Cardiac muscle cell (in vitro differentiated cells and primary cell): ENCODE measurements around the gene RCBTB2. TPM values are rescaled to one million over a fixed set of nuclear protein-coding genes. Genes with fewer than 3 reads are reported as not detected.

Experiments
- DNase-seq, 2 donors: peaks; one replicate each; pipeline versions ENCODE4 v3.0.0 to v3.0.0-alpha.2; 2010 to 2017; ENCODE audit warnings: low read depth in 1 of 2, low spot score in 1 of 2
- H3K27ac ChIP-seq: fragments of 200-600 bp; sonication (generic); 2 replicates; pipeline ENCODE4 v1.5.1; 2016
- H3K27me3 ChIP-seq: fragments of 200-600 bp; sonication (generic); 2 replicates; pipeline ENCODE4 v1.6.0; 2016; ENCODE audit warnings: control low read depth
- H3K36me3 ChIP-seq: fragments of 200-600 bp; sonication (generic); 2 replicates; pipeline ENCODE4 v1.5.1; 2016; ENCODE audit warnings: control low read depth
- H3K4me1 ChIP-seq: fragments of 200-600 bp; sonication (generic); 2 replicates; pipeline ENCODE4 v1.8.1; 2017; ENCODE audit warnings: low read depth, mild to moderate bottlenecking, mixed run types
- H3K4me3 ChIP-seq: fragments of 200-600 bp; sonication (generic); 2 replicates; pipeline ENCODE4 v1.5.1; 2016; ENCODE audit warnings: mild to moderate bottlenecking
- H3K9me3 ChIP-seq: fragments of 200-600 bp; sonication (generic); 2 replicates; pipeline ENCODE4 v1.5.1; 2017; ENCODE audit warnings: low read depth, mild to moderate bottlenecking, control low read depth
- polyA plus RNA-seq: library from polyadenylated mRNA; unstranded; fragments of >200 nt; fragmentation: Nextera tagmentation; extraction: Ambion mirVana; gene quantifications from 2 replicates; pipeline ENCODE4 v1.2.1, GENCODE V29; 2016
- total RNA-seq: library from RNA; depleted of rRNA; stranded (reverse); fragments of >200 nt; gene quantifications from 2 replicates; pipeline ENCODE4 v1.2.3, GENCODE V29; 2016
- TF ChIP-seq, protein P1 (sequence below): IDR thresholded peaks from 2 replicates; pipeline ENCODE4 v1.5.1; 2012; ENCODE audit warnings: low read depth, mild to moderate bottlenecking, low read length

Gene RCBTB2
- total and polyA plus RNA-seq, 2 experiments from 2014 or later: 10.0 to 15.4 TPM

DNA sequence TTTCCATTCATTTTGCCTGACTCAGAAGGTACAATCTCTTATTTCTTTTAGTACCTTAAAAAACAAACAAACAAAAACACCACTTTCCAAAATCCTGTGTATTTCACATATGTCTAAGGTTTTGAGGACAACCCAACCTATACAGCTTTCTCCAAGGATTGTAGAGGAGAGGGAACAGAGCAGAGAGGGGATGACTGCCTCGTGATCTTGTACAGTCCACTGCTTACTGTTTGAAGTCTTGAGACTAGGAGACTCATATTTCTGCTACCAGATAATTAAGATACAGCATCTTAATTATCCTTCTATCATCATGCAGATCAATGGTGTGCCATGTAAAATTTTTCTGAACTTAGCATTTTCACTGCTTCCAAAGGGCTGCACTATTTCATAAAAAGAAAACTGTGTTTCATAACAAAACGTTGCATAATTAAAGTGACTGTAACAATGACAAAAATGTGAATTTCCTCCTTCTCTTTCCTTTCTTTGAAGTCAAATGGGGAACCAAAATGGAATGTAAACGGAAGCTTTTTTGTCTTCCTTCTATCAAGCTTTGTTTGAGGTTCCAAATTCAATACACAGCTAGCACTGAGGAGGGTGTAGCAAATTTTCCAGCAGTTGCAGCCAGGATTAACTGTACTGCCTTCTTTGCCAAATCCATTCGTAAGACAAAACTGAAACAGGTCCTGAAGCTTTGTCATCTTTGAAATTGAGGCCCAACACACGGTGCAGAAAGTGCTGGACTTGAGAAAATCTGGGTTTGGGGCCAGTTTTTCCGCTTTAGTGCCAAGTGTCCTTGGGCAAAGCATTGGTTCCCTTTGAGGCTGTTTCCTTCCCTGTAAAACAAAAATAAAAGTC lies 34.9 kb upstream of the RCBTB2 start:
- H3K36me3 ChIP-seq: no peaks in the 10 kb centered on the region
- H3K27ac ChIP-seq: no peak overlapping the region
- no peak overlapping the region for H3K4me3 ChIP-seq
- H3K4me1 ChIP-seq: peaks cover 3% of the 10 kb centered on the region
- H3K27me3 ChIP-seq: no peaks in the 10 kb centered on the region
- TF ChIP-seq, protein P1, sequence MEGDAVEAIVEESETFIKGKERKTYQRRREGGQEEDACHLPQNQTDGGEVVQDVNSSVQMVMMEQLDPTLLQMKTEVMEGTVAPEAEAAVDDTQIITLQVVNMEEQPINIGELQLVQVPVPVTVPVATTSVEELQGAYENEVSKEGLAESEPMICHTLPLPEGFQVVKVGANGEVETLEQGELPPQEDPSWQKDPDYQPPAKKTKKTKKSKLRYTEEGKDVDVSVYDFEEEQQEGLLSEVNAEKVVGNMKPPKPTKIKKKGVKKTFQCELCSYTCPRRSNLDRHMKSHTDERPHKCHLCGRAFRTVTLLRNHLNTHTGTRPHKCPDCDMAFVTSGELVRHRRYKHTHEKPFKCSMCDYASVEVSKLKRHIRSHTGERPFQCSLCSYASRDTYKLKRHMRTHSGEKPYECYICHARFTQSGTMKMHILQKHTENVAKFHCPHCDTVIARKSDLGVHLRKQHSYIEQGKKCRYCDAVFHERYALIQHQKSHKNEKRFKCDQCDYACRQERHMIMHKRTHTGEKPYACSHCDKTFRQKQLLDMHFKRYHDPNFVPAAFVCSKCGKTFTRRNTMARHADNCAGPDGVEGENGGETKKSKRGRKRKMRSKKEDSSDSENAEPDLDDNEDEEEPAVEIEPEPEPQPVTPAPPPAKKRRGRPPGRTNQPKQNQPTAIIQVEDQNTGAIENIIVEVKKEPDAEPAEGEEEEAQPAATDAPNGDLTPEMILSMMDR: no peak
- no peaks in the 10 kb centered on the region for H3K9me3 ChIP-seq
- DNase-seq: peak in 1 of 2 donors; percentile 51

GRCh38 chr13:48564056-48564455 lies 31.2 kb upstream of the RCBTB2 start:
- H3K27ac ChIP-seq: no peak overlapping the region
- H3K36me3 ChIP-seq: no peaks in the 10 kb centered on the region
- H3K9me3 ChIP-seq: no peaks in the 10 kb centered on the region
- DNase-seq: no peak
- H3K4me3 ChIP-seq: no peak overlapping the region
- no peaks in the 10 kb centered on the region for H3K4me1 ChIP-seq
- TF ChIP-seq, protein P1: no peak
- H3K27me3 ChIP-seq: no peaks in the 10 kb centered on the region

GRCh38 chr13:48563626-48564025 lies 30.7 kb upstream of the RCBTB2 start:
- Histone ChIP-seq H3K4me1 (no peaks in the 10 kb centered on the region), H3K27me3 (no peaks in the 10 kb centered on the region), H3K4me3 (no peak overlapping the region), H3K36me3 (no peaks in the 10 kb centered on the region), H3K9me3 (no peaks in the 10 kb centered on the region), H3K27ac (no peak overlapping the region)
- DNase-seq: no peak
- TF ChIP-seq, protein P1: no peak

DNA sequence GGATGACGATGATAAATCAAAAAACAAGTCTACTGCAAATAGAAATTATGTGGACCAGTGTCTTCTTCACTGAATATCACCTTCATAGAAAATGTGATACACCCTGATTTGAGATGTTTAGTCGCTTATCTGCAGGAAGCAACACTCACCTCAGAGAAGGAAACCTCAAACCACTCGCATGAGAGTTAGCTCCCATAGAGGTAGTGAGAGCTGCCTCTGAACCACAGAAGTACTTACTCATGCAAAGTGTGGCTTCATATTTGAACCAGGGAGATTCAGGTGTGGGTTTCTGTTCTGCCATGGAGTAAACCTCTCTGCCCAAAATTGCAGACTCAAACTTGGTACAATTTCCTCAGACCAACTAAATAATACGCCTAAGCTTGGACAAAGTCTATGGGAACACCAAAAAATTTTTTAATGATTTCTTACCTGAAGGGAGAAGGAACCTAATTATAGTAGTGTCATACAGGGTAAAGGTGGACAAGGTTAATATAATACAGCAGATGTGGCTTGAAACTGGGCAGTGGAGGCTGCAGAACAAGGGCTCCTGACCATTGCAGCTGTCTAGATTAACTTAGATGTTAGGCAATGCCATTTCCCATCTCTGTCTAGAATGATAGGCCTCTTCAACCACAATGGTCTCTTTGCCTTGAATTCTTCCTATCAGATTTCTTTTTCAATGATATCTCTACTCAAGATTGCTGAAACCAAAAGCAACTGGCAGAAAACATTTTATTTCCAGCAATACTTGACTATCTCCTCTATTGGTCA lies 29.6 kb upstream of the RCBTB2 start:
- Histone ChIP-seq H3K27ac (no peak overlapping the region), H3K9me3 (no peaks in the 10 kb centered on the region), H3K4me1 (no peaks in the 10 kb centered on the region), H3K36me3 (no peaks in the 10 kb centered on the region), H3K4me3 (no peak overlapping the region), H3K27me3 (no peaks in the 10 kb centered on the region)
- no peak for DNase-seq
- TF ChIP-seq, protein P1: no peak

GRCh38 chr13:48561466-48562235 lies 28.8 kb upstream of the RCBTB2 start:
- H3K4me1 ChIP-seq: no peaks in the 10 kb centered on the region
- no peaks in the 10 kb centered on the region for H3K9me3 ChIP-seq

More at GRCh38 chr13:48561466-48562235, 28.8 kb upstream of the RCBTB2 start:
- Histone ChIP-seq H3K27ac (no peak overlapping the region), H3K27me3 (no peaks in the 10 kb centered on the region), H3K36me3 (no peaks in the 10 kb centered on the region), H3K4me3 (no peak overlapping the region)
- TF ChIP-seq, protein P1: no peak
- DNase-seq: no peak
